HCT116 (cell line): ENCODE measurements around the gene CDYL. TPM values are rescaled to one million over a fixed set of nuclear protein-coding genes. Genes with fewer than 3 reads are reported as not detected.

ENCODE experiments used
- ATAC-seq: fragments of 200-7000 bp; cut with Tn5 transposase; 2 replicates; pipeline ENCODE4 v1.9.1; 2020; ENCODE audit warnings: mild to moderate bottlenecking, moderate library complexity
- BruUV-seq: library from RNA; stranded (reverse); fragments of 400-500 nt; replicated peaks from 2 replicates; lab custom pipeline; 2021; lab: Mats Ljungman, UMichigan
- CTCF ChIA-PET: fragments of 300-600 bp; sonication (Branson Sonifier 250); formaldehyde crosslinking; loops from one replicate; lab custom pipeline; 2021; ENCODE audit warnings: antibody characterized with exemption; lab: Charles Lee
- POLR2A ChIA-PET: fragments of 300-600, 350-600 bp; sonication (Branson Sonifier 250); formaldehyde crosslinking; loops from one replicate; lab custom pipeline; 2021; ENCODE audit warnings: antibody characterized with exemption; lab: Charles Lee
- RAD21 ChIA-PET, 2 experiments: fragments of 300-600 bp; sonication (Branson Sonifier 250); formaldehyde crosslinking; loops; one replicate each; lab custom pipeline; 2023; ENCODE audit warnings: low total read pairs in 2 of 2; ENCODE audit not compliant: uncharacterized antibody in 2 of 2, unreplicated experiment in 2 of 2, low non-redundant PET in 1 of 2; lab: Charles Lee
- DNase-seq: peaks from one replicate; pipeline ENCODE4 v3.0.0-alpha.2; 2010; ENCODE audit warnings: low read depth, low spot score
- H2AFZ ChIP-seq: fragments of 200-600 bp; shearing (Covaris generic), sonication (generic); 2 replicates; pipeline ENCODE4 v1.6.1; 2017; ENCODE audit warnings: low read depth, mixed run types, mixed read lengths, antibody characterized with exemption, low read length; ENCODE audit not compliant: poor library complexity, severe bottlenecking
- H3K27ac ChIP-seq: 2 replicates; pipeline ENCODE4 v1.5.1; 2012; ENCODE audit warnings: low read depth, low read length
- H3K27me3 ChIP-seq: fragments of 200-600 bp; sonication (generic); 2 replicates; pipeline ENCODE4 v1.6.1; 2016; ENCODE audit warnings: mixed run types, low read length, mixed read lengths; ENCODE audit not compliant: insufficient read depth
- H3K36me3 ChIP-seq, 2 experiments: fragments of 200-500 bp in 1 of 2; fragments of 200-600 bp in 1 of 2; sonication (Bioruptor generic) in 1 of 2; sonication (generic) in 1 of 2; 2 replicates each; pipeline versions ENCODE4 v1.5.1 to v1.6.1; 2014 to 2016; ENCODE audit warnings: low read length in 2 of 2, inconsistent platforms in 1 of 2, mixed read lengths in 1 of 2, mixed run types in 1 of 2; ENCODE audit not compliant: insufficient read depth in 2 of 2, control insufficient read depth in 1 of 2
- H3K4me1 ChIP-seq, 2 experiments: fragments of 200-600 bp in 1 of 2; sonication (generic) in 1 of 2; 2 replicates each; pipeline versions ENCODE4 v1.5.1 to v1.6.1; 2012 to 2017; ENCODE audit warnings: low read length in 2 of 2, inconsistent platforms in 1 of 2, mild to moderate bottlenecking in 1 of 2, mixed read lengths in 1 of 2, mixed run types in 1 of 2, moderate library complexity in 1 of 2; ENCODE audit not compliant: insufficient read depth in 2 of 2, control insufficient read depth in 1 of 2
- H3K4me2 ChIP-seq: fragments of 200-600 bp; sonication (generic); 2 replicates; pipeline ENCODE4 v1.6.1; 2017; ENCODE audit warnings: mixed run types, low read length, mixed read lengths
- H3K4me3 ChIP-seq, 2 experiments: fragments of 200-600 bp in 1 of 2; sonication (generic) in 1 of 2; replicated peaks in 1 of 2; 2 replicates each; pipeline ENCODE4 v1.5.1; 2011 to 2016; ENCODE audit warnings: low read length in 2 of 2, control low read depth in 1 of 2, low read depth in 1 of 2, mild to moderate bottlenecking in 1 of 2, mixed read lengths in 1 of 2, mixed run types in 1 of 2
- H3K79me2 ChIP-seq: fragments of 200-600 bp; sonication (generic); 2 replicates; pipeline ENCODE4 v1.6.1; 2017; ENCODE audit warnings: mild to moderate bottlenecking, mixed run types, low read length, moderate library complexity, mixed read lengths; ENCODE audit not compliant: insufficient read depth
- H3K9ac ChIP-seq: fragments of 200-600 bp; sonication (generic); 2 replicates; pipeline ENCODE4 v1.6.1; 2016; ENCODE audit warnings: low read length, mixed read lengths
- H3K9me2 ChIP-seq: fragments of 200-600 bp; sonication (generic), shearing (Covaris generic); 2 replicates; pipeline ENCODE4 v1.6.1; 2017; ENCODE audit warnings: mixed run types, mild to moderate bottlenecking, moderate library complexity; ENCODE audit not compliant: insufficient read depth
- H3K9me3 ChIP-seq, 2 experiments: fragments of 200-500 bp in 1 of 2; fragments of 200-600 bp in 1 of 2; sonication (Bioruptor generic) in 1 of 2; sonication (generic) in 1 of 2; 2 replicates each; pipeline ENCODE4 v1.6.1; 2014 to 2017; ENCODE audit warnings: low read length in 2 of 2, mixed read lengths in 2 of 2, inconsistent platforms in 1 of 2, low read depth in 1 of 2, mild to moderate bottlenecking in 1 of 2, mixed run types in 1 of 2, moderate library complexity in 1 of 2; ENCODE audit not compliant: control insufficient read depth in 1 of 2, insufficient read depth in 1 of 2
- H4K20me1 ChIP-seq: fragments of 200-600 bp; sonication (generic), shearing (Covaris generic); 2 replicates; pipeline ENCODE4 v1.6.1; 2017; ENCODE audit warnings: mixed run types, mild to moderate bottlenecking, moderate library complexity; ENCODE audit not compliant: insufficient read depth
- ATF3 ChIP-seq: IDR thresholded peaks from 2 replicates; pipeline ENCODE4 v1.6.1; 2012
- CBX3 ChIP-seq: IDR thresholded peaks from 2 replicates; pipeline ENCODE4 v1.6.1; 2012; ENCODE audit warnings: low read depth
- CEBPB ChIP-seq: IDR thresholded peaks from 2 replicates; pipeline ENCODE4 v1.6.1; 2012; ENCODE audit warnings: low read depth
- EZH2 ChIP-seq: fragments of 200-600 bp; sonication (generic); IDR thresholded peaks from 2 replicates; pipeline ENCODE4 v1.6.1; 2017; ENCODE audit warnings: antibody characterized with exemption, mixed run types
- EZH2phosphoT487 ChIP-seq: fragments of 200-600 bp; IDR thresholded peaks from 2 replicates; pipeline ENCODE4 v1.6.1; 2018; ENCODE audit warnings: antibody characterized with exemption, borderline replicate concordance
- JUND ChIP-seq: IDR thresholded peaks from 2 replicates; pipeline ENCODE4 v1.6.1; 2012
- MAX ChIP-seq: IDR thresholded peaks from 2 replicates; pipeline ENCODE4 v1.6.1; 2012
- POLR2A ChIP-seq: IDR thresholded peaks from 2 replicates; pipeline ENCODE4 v1.7.0; 2011; ENCODE audit warnings: borderline replicate concordance; ENCODE audit not compliant: insufficient read depth, insufficient read length; ENCODE audit errors: extremely low read depth
- SIN3A ChIP-seq: IDR thresholded peaks from 2 replicates; pipeline ENCODE4 v1.6.1; 2012; ENCODE audit warnings: low read depth
- SRF ChIP-seq: IDR thresholded peaks from 2 replicates; pipeline ENCODE4 v1.6.1; 2012; ENCODE audit warnings: low read depth
- intact Hi-C: fragments of 100-400 bp; cut with micrococcal nuclease; formaldehyde crosslinking; loops from 2 replicates; pipeline ENCODE4 v1.10.0; 2022
- total RNA-seq: library from RNA; stranded (reverse); gene quantifications from one replicate; pipeline ENCODE4 v1.2.1, GENCODE V29; 2021; ENCODE audit not compliant: unreplicated experiment

The CDYL gene
- total RNA-seq, 1 experiment from 2014 or later = 42.6 TPM

- intact Hi-C loops = no loop called here
- Histone ChIP-seq H3K4me2 (no peak overlapping the region), H3K9ac (no peak overlapping the region), H3K9me2 (no peaks in the 10 kb centered on the region), H3K27me3 (no peaks in the 10 kb centered on the region), H3K4me1 (no peaks in the 10 kb centered on the region), H3K36me3 (no peaks in the 10 kb centered on the region), H3K79me2 (no peaks in the 10 kb centered on the region), H3K9me3 (no peaks in the 10 kb centered on the region), H3K4me3 (no peak overlapping the region), H3K27ac (no peak overlapping the region), H4K20me1 (no peaks in the 10 kb centered on the region), H2AFZ (no peak overlapping the region)
- DNase-seq = no peak
- no TSS peak for BruUV-seq
- ChIA-PET CTCF (no interaction called here), POLR2A (no interaction called here), RAD21 (no interaction called here)
- ATAC-seq = no peak
- no peak for TF ChIP-seq MAX
- no peak for TF ChIP-seq SRF
- TF ChIP-seq JUND = no peak
- TF ChIP-seq POLR2A = no peak
Measured at GRCh38 chr6:4962905-4963304, 186.7 kb downstream of the CDYL start.

GRCh38 chr6:4964675-4965561 lies 188.7 kb downstream of the CDYL start:
- H3K79me2 ChIP-seq = no peaks in the 10 kb centered on the region
- no TSS peak for BruUV-seq

More at GRCh38 chr6:4964675-4965561, 188.7 kb downstream of the CDYL start:
- Histone ChIP-seq H2AFZ (no peak overlapping the region), H3K36me3 (no peaks in the 10 kb centered on the region), H4K20me1 (no peaks in the 10 kb centered on the region), H3K27me3 (no peaks in the 10 kb centered on the region), H3K4me1 (no peaks in the 10 kb centered on the region), H3K4me3 (no peak overlapping the region), H3K9me2 (no peaks in the 10 kb centered on the region), H3K27ac (no peak overlapping the region)
- RAD21 ChIA-PET = no interaction called here
- POLR2A ChIA-PET = no interaction called here
- DNase-seq (no peak), ATAC-seq (no peak)
- TF ChIP-seq ATF3 = no peak
- no peak for TF ChIP-seq EZH2phosphoT487
- no peak for TF ChIP-seq EZH2
- no peak for TF ChIP-seq POLR2A
- TF ChIP-seq SRF = no peak
- TF ChIP-seq SIN3A = no peak
- TF ChIP-seq CBX3 = no peak
- no peak for TF ChIP-seq CEBPB
- TF ChIP-seq, all 23 proteins: peak for 0
- Histone ChIP-seq H3K9ac (no peak overlapping the region), H3K9me3 (no peaks in the 10 kb centered on the region), H3K4me2 (no peak overlapping the region)
- CTCF ChIA-PET = no interaction called here
- intact Hi-C loops = no loop called here
